HG02870 (cell line): ENCODE data around the gene PCLAF.
"Not testable (repeated sequence)": the region's sequence is repeated elsewhere in the genome, so short reads cannot be mapped to it uniquely, and the experiment has no call there.

Experiments used
- ATAC-seq: cut with Tn5 transposase; IDR thresholded peaks from one replicate; pipeline ENCODE4 v1.9.1; 2021; ENCODE audit warnings: mild to moderate bottlenecking, moderate library complexity; ENCODE audit not compliant: unreplicated experiment

Gene PCLAF

GRCh38 chr15:64381000-64381751 lies at the start of gene PCLAF:
TSS of gene PCLAF (minus strand) at chr15:64381441. CDS start at chr15:64381371, 70 bp downstream.
- ATAC-seq: peak; percentile 97

GRCh38 chr15:64430000-64430735 lies 48.9 kb upstream of the PCLAF start:
- no peak for ATAC-seq

GRCh38 chr15:64429448-64429847 lies 48.2 kb upstream of the PCLAF start:
- ATAC-seq: no peak

- ATAC-seq: no peak
Observed at GRCh38 chr15:64426845-64427465, 45.7 kb upstream of the PCLAF start.

GRCh38 chr15:64425221-64425620 lies 44.0 kb upstream of the PCLAF start:
- ATAC-seq: no peak

- no peak for ATAC-seq
Observed at GRCh38 chr15:64423970-64424369, 42.7 kb upstream of the PCLAF start.

GRCh38 chr15:64422697-64423096 lies 41.5 kb upstream of the PCLAF start:
- no peak for ATAC-seq

GRCh38 chr15:64412216-64412615 lies 31.0 kb upstream of the PCLAF start:
- ATAC-seq: no peak

- no peak for ATAC-seq
Observed at GRCh38 chr15:64400583-64400982, 19.3 kb upstream of the PCLAF start.

GRCh38 chr15:64398575-64398974 lies 17.3 kb upstream of the PCLAF start:
- ATAC-seq: no peak

- ATAC-seq: no peak
Observed at GRCh38 chr15:64396789-64397188, 15.5 kb upstream of the PCLAF start.

GRCh38 chr15:64392471-64392870 lies 11.2 kb upstream of the PCLAF start:
- ATAC-seq: not testable (repeated sequence)

GRCh38 chr15:64389036-64389435 lies 7.8 kb upstream of the PCLAF start:
- ATAC-seq: no peak

- ATAC-seq: peak; percentile 98
Observed at GRCh38 chr15:64387562-64388168, 6.4 kb upstream of the PCLAF start, which contains the start of gene TRIP4. TSS of gene TRIP4 (plus strand) at chr15:64387836. CDS start at chr15:64387864, 28 bp downstream.

GRCh38 chr15:64386291-64386690 lies 5.0 kb upstream of the PCLAF start:
- no peak for ATAC-seq

- ATAC-seq: no peak
Observed at GRCh38 chr15:64383760-64384159, 2.5 kb upstream of the PCLAF start.

GRCh38 chr15:64380130-64380870 lies 941 bp downstream of the PCLAF start:
- ATAC-seq: not testable (repeated sequence)

GRCh38 chr15:64379216-64379960 lies 1.9 kb downstream of the PCLAF start:
- no peak for ATAC-seq

GRCh38 chr15:64373360-64373759 lies 7.9 kb downstream of the PCLAF start:
- ATAC-seq: no peak

GRCh38 chr15:64371383-64371782 lies 9.9 kb downstream of the PCLAF start:
- not testable (repeated sequence) for ATAC-seq
